ENCODE measurements around the gene CD300H. TPM values are rescaled to one million over a fixed set of nuclear protein-coding genes. Genes with fewer than 3 reads are reported as not detected.
"Not testable (repeated sequence)": the region's sequence is repeated elsewhere in the genome, so short reads cannot be mapped to it uniquely, and the experiment has no call there.

CD300H gene
- total RNA-seq, 4 donors from 2014 or later: not detected

- Histone ChIP-seq H3K4me1 (no peaks in the 10 kb centered on the region), H3K9me3 (peaks cover 3% of the 10 kb centered on the region), H3K27me3 (no peaks in the 10 kb centered on the region), H3K36me3 (no peaks in the 10 kb centered on the region), H3K4me3 (no peak overlapping the region), H3K27ac (no peak overlapping the region)
- 91% methylated on average over 3 of the region's 3 CpGs for WGBS
- TF ChIP-seq POLR2A (IDR thresholded peaks at IDR 0.05): no peak
- no peak for TF ChIP-seq CTCF (IDR thresholded peaks at IDR 0.05)
- TF ChIP-seq EP300 (IDR thresholded peaks at IDR 0.05): no peak
- no peak for TF ChIP-seq POLR2AphosphoS5 (IDR thresholded peaks at IDR 0.05)
- peak in 1 of 2 donors; percentile 40 for DNase-seq (ENCODE audit: low spot score in 2 of 2)
Measured at GRCh38 chr17:74523308-74523707, 44.0 kb downstream of the CD300H start.

- H3K4me1 ChIP-seq: no peaks in the 10 kb centered on the region
- H3K27ac ChIP-seq: no peak overlapping the region
- no peaks in the 10 kb centered on the region for H3K27me3 ChIP-seq
- no peak overlapping the region for H3K4me3 ChIP-seq
- WGBS: 79% methylated on average over 5 of the region's 10 CpGs
- DNase-seq (ENCODE audit: low spot score in 2 of 2): peak in 1 of 2 donors; percentile 59
- no peaks in the 10 kb centered on the region for H3K36me3 ChIP-seq
- H3K9me3 ChIP-seq: peaks cover 3% of the 10 kb centered on the region
- no peak for TF ChIP-seq CTCF (IDR thresholded peaks at IDR 0.05)
- TF ChIP-seq EP300 (IDR thresholded peaks at IDR 0.05): no peak
- TF ChIP-seq POLR2AphosphoS5 (IDR thresholded peaks at IDR 0.05): no peak
Measured at GRCh38 chr17:74522381-74523105, 44.8 kb downstream of the CD300H start.

- H3K9me3 ChIP-seq: peaks cover 3% of the 10 kb centered on the region
- H3K4me1 ChIP-seq: no peaks in the 10 kb centered on the region
- no peaks in the 10 kb centered on the region for H3K27me3 ChIP-seq
- WGBS: 87% methylated on average over 8 of the region's 9 CpGs
- DNase-seq (ENCODE audit: low spot score in 2 of 2): peak in 1 of 2 donors; percentile 76
- no peaks in the 10 kb centered on the region for H3K36me3 ChIP-seq
- H3K27ac ChIP-seq: peak overlapping the region; percentile 52
- H3K4me3 ChIP-seq: no peak overlapping the region
- TF ChIP-seq EP300 (IDR thresholded peaks at IDR 0.05) (no peak), POLR2A (IDR thresholded peaks at IDR 0.05) (no peak), CTCF (IDR thresholded peaks at IDR 0.05) (no peak), POLR2AphosphoS5 (IDR thresholded peaks at IDR 0.05) (no peak)
Measured at GRCh38 chr17:74521701-74522201, 45.6 kb downstream of the CD300H start.

GRCh38 chr17:74520790-74521480, 46.4 kb downstream of the CD300H start:
- peak overlapping the region; percentile 52 for H3K27ac ChIP-seq
- peak in 1 of 2 donors; percentile 75 for DNase-seq (ENCODE audit: low spot score in 2 of 2)
- no peaks in the 10 kb centered on the region for H3K27me3 ChIP-seq
- H3K9me3 ChIP-seq: peaks cover 3% of the 10 kb centered on the region
- no peak overlapping the region for H3K4me3 ChIP-seq
- 83% methylated on average over 21 of the region's 21 CpGs for whole genome bisulfite sequencing
- no peaks in the 10 kb centered on the region for H3K4me1 ChIP-seq
- TF ChIP-seq POLR2AphosphoS5 (IDR thresholded peaks at IDR 0.05): peak in 1 of 3 donors; percentile 23
- no peak for TF ChIP-seq POLR2A (IDR thresholded peaks at IDR 0.05)
- no peaks in the 10 kb centered on the region for H3K36me3 ChIP-seq

- H3K9me3 ChIP-seq: peaks cover 3% of the 10 kb centered on the region
- peak overlapping the region; percentile 52 for H3K27ac ChIP-seq
- TF ChIP-seq CTCF (IDR thresholded peaks at IDR 0.05) (no peak), POLR2A (IDR thresholded peaks at IDR 0.05) (no peak), POLR2AphosphoS5 (IDR thresholded peaks at IDR 0.05) (no peak), EP300 (IDR thresholded peaks at IDR 0.05) (no peak)
- no peaks in the 10 kb centered on the region for H3K4me1 ChIP-seq
- no peak overlapping the region for H3K4me3 ChIP-seq
- peak in 1 of 2 donors; percentile 79 for DNase-seq (ENCODE audit: low spot score in 2 of 2)
- H3K36me3 ChIP-seq: no peaks in the 10 kb centered on the region
- no peaks in the 10 kb centered on the region for H3K27me3 ChIP-seq
- WGBS: 70% methylated on average over 3 of the region's 3 CpGs
Measured at GRCh38 chr17:74520016-74520434, 47.3 kb downstream of the CD300H start.

GRCh38 chr17:74518413-74518981, 48.8 kb downstream of the CD300H start:
- H3K27me3 ChIP-seq, H3K4me3 ChIP-seq, H3K27ac ChIP-seq, H3K9me3 ChIP-seq, H3K36me3 ChIP-seq, H3K4me1 ChIP-seq: not testable (repeated sequence)
- DNase-seq (ENCODE audit: low spot score in 2 of 2): peak in 1 of 2 donors; percentile 35
- 77% methylated on average over 6 of the region's 6 CpGs for WGBS
